ENCODE results near the gene SLC38A8. TPM values are rescaled to one million over a fixed set of nuclear protein-coding genes. Genes with fewer than 3 reads are reported as not detected.

Gene SLC38A8
- total RNA-seq, 2 donors from 2014 or later, result not detected

DNA sequence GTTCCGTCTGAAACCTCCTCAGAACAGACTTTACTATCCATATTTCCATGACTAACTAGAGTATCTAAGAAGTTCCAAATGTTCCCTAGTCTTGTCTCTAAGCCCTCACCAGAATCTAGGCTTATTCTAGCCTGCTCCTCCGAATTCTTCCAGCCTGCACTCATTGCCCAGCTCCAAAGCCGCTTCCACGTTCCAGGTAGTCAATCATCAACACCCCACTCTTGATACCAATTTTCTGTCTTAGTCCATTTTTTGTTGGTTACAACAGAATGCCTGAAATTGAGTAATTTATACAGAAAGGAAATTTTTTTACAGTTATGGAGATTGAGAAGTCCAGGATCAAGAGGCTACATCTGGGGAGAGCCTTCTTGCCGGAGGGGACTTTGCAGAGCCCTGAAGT lies 21.1 kb downstream of the SLC38A8 start:
- Histone ChIP-seq H3K36me3 (no peaks in the 10 kb centered on the region), H3K4me1 (no peaks in the 10 kb centered on the region), H3K27me3 (no peaks in the 10 kb centered on the region), H3K9me3 (peaks cover 0 to 11% of the 10 kb centered on the region in 2 donors), H3K4me3 (no peak overlapping the region), H3K27ac (no peak overlapping the region)
- TF ChIP-seq, protein P1, sequence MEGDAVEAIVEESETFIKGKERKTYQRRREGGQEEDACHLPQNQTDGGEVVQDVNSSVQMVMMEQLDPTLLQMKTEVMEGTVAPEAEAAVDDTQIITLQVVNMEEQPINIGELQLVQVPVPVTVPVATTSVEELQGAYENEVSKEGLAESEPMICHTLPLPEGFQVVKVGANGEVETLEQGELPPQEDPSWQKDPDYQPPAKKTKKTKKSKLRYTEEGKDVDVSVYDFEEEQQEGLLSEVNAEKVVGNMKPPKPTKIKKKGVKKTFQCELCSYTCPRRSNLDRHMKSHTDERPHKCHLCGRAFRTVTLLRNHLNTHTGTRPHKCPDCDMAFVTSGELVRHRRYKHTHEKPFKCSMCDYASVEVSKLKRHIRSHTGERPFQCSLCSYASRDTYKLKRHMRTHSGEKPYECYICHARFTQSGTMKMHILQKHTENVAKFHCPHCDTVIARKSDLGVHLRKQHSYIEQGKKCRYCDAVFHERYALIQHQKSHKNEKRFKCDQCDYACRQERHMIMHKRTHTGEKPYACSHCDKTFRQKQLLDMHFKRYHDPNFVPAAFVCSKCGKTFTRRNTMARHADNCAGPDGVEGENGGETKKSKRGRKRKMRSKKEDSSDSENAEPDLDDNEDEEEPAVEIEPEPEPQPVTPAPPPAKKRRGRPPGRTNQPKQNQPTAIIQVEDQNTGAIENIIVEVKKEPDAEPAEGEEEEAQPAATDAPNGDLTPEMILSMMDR (IDR thresholded peaks at IDR 0.05), result no peak
- DNase-seq (ENCODE audit: low spot score), result no peak

DNA sequence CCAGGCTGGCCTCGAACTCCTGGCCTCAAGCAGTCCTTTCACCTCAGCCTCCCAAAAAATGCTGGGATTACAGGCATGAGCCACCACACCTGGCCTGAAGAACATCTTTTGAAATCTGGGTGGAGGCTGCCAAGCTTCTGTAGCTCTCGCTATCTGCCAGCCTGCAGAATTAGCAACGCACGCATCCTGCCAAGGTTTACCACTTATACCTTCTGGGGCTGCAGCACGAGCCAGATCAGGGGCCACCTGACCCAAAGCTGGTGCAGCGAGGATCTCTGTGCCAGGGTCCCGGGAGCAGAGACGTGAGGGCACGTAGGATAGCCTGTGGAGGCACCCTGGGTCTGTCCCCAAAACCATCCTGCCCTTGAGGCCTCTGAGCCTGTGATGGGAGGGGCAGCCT lies 22.2 kb downstream of the SLC38A8 start:
- Histone ChIP-seq H3K27ac (no peak overlapping the region), H3K36me3 (no peaks in the 10 kb centered on the region), H3K4me3 (no peak overlapping the region), H3K4me1 (no peaks in the 10 kb centered on the region), H3K9me3 (peaks cover 0 to 11% of the 10 kb centered on the region in 2 donors), H3K27me3 (no peaks in the 10 kb centered on the region)
- TF ChIP-seq, protein P1 (IDR thresholded peaks at IDR 0.05), result no peak
- no peak for DNase-seq (ENCODE audit: low spot score)

GRCh38 chr16:84018710-84019109 lies 23.9 kb downstream of the SLC38A8 start:
- no peak for DNase-seq (ENCODE audit: low spot score)
- no peak overlapping the region for H3K4me3 ChIP-seq
- TF ChIP-seq, protein P1 (IDR thresholded peaks at IDR 0.05), result no peak
- H3K36me3 ChIP-seq, result no peaks in the 10 kb centered on the region
- peaks cover 0 to 4% of the 10 kb centered on the region in 2 donors for H3K4me1 ChIP-seq
- peaks cover 0 to 11% of the 10 kb centered on the region in 2 donors for H3K9me3 ChIP-seq
- H3K27me3 ChIP-seq, result no peaks in the 10 kb centered on the region
- H3K27ac ChIP-seq, result no peak overlapping the region

GRCh38 chr16:84016477-84016876 lies 26.1 kb downstream of the SLC38A8 start:
- Histone ChIP-seq H3K9me3 (peaks cover 0 to 7% of the 10 kb centered on the region in 2 donors), H3K4me1 (peaks cover 0 to 4% of the 10 kb centered on the region in 2 donors), H3K27me3 (no peaks in the 10 kb centered on the region), H3K4me3 (no peak overlapping the region), H3K27ac (no peak overlapping the region), H3K36me3 (no peaks in the 10 kb centered on the region)
- TF ChIP-seq, protein P1 (IDR thresholded peaks at IDR 0.05), result no peak
- DNase-seq (ENCODE audit: low spot score), result no peak

GRCh38 chr16:84015399-84015798 lies 27.2 kb downstream of the SLC38A8 start:
- Histone ChIP-seq H3K4me3 (no peak overlapping the region), H3K36me3 (no peaks in the 10 kb centered on the region), H3K4me1 (peaks cover 0 to 4% of the 10 kb centered on the region in 2 donors), H3K9me3 (no peaks in the 10 kb centered on the region), H3K27me3 (no peaks in the 10 kb centered on the region), H3K27ac (no peak overlapping the region)
- DNase-seq (ENCODE audit: low spot score), result no peak
- TF ChIP-seq, protein P1 (IDR thresholded peaks at IDR 0.05), result no peak

Data from right atrium auricular region (tissue), 2 donors.